Measurements from ENCODE around the gene SRSF4.

GRCh38 chr1:29176576-29176975 is 5.1 kb downstream of the SRSF4 start:
- no peak for TF ChIP-seq CTCF (IDR thresholded peaks at IDR 0.05)
- TF ChIP-seq POLR2A (IDR thresholded peaks at IDR 0.05), result no peak

Data from testis (tissue), 2 donors.